Gastrocnemius medialis (tissue), 4 donors: ENCODE results near the gene GSG1L. TPM values are rescaled to one million over a fixed set of nuclear protein-coding genes. Genes with fewer than 3 reads are reported as not detected.

Experiments used
- ATAC-seq, 2 donors: fragments of 150-250 bp; one replicate each; pipeline ENCODE4 v1.9.1; 2016
- DNase-seq, 2 donors: peaks; one replicate each; pipeline ENCODE4 v3.0.0-alpha.2; 2019
- H3K27ac ChIP-seq, 4 donors: fragments of 200-600 bp; sonication (generic); 1 replicate in 1 of 4; 2 replicates in 3 of 4; pipeline ENCODE4 v1.5.1; 2016 to 2018; ENCODE audit warnings: mild to moderate bottlenecking in 2 of 4, moderate library complexity in 1 of 4
- H3K27me3 ChIP-seq, 3 donors: fragments of 200-600 bp; sonication (generic) in 2 of 3; 1 replicate in 1 of 3; 2 replicates in 2 of 3; pipeline versions ENCODE4 v1.5.1 to v1.6.0; 2016 to 2019; ENCODE audit warnings: mild to moderate bottlenecking in 1 of 3, moderate library complexity in 1 of 3
- H3K36me3 ChIP-seq, 2 donors: fragments of 200-600 bp; sonication (generic) in 1 of 2; one replicate each; pipeline ENCODE4 v1.5.1; 2017 to 2018
- H3K4me1 ChIP-seq, 2 donors: fragments of 200-600 bp; sonication (generic) in 1 of 2; one replicate each; pipeline ENCODE4 v1.5.1; 2016 to 2017; ENCODE audit warnings: mild to moderate bottlenecking in 2 of 2
- H3K4me3 ChIP-seq, 4 donors: fragments of 200-600 bp; sonication (generic) in 3 of 4; 1 replicate in 1 of 4; 2 replicates in 3 of 4; pipeline ENCODE4 v1.5.1; 2016 to 2019; ENCODE audit warnings: mild to moderate bottlenecking in 2 of 4
- H3K9me3 ChIP-seq, 3 donors: fragments of 200-600 bp; sonication (generic) in 2 of 3; 1 replicate in 1 of 3; 2 replicates in 2 of 3; pipeline ENCODE4 v1.5.1; 2016 to 2019
- CTCF ChIP-seq, 5 experiments: fragments of 450-650 bp in 3 of 5; fragments of 200-600 bp in 2 of 5; sonication (generic) in 2 of 5; IDR thresholded peaks in 4 of 5; conservative IDR thresholded peaks in 1 of 5; 1 replicate in 4 of 5; 2 replicates in 1 of 5; pipeline ENCODE4 v1.5.1; 2016 to 2019; ENCODE audit warnings: antibody characterized with exemption in 5 of 5, mild to moderate bottlenecking in 3 of 5, moderate library complexity in 3 of 5
- POLR2A ChIP-seq, 2 donors: fragments of 450-650 bp; IDR thresholded peaks; one replicate each; pipeline ENCODE4 v1.6.1; 2017; ENCODE audit warnings: antibody characterized with exemption in 2 of 2, mild to moderate bottlenecking in 2 of 2, moderate library complexity in 2 of 2
- in situ Hi-C, 4 donors: fragments of 200-750 bp; cut with MboI; loops; one replicate each; pipeline versions ENCODE4 v1.15.0 to v1.8.0; 2017; ENCODE audit warnings: low sequenced_read_pairs in 4 of 4
- intact Hi-C: fragments of 100-400 bp; cut with DNase I; formaldehyde crosslinking; loops from one replicate; pipeline ENCODE4 v1.15.1; 2023; ENCODE audit warnings: low total_unique reads
- total RNA-seq, 4 donors: library from RNA; depleted of rRNA; stranded (reverse); fragments of >200 nt; gene quantifications; one replicate each; pipeline versions ENCODE4 v1.1.0 to v1.2.3, GENCODE V29; 2016

GSG1L gene
- total RNA-seq, 4 donors from 2014 or later: not detected

DNA sequence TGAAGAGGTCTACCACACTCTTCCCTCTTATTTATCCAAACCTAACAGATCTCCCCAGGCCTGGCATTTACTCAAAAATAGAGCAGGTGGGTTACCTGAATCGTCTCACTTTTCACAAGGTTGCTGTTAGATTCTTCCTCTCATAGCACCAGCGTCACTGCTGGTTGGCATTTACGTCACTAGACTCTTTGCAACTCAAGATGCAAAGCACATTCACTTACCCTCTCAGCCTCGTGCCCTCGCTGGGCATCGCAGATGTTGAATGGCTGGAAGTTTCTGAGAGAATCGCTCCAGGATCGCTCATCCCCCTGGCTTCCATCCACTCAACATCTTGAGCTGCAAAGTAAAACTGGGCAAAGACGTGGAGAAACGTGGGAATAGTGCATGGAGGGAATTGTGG is 21.9 kb downstream of the GSG1L start:
- no peak overlapping the region for H3K4me3 ChIP-seq
- in situ Hi-C loops (no loop called here), intact Hi-C loops (loop anchor here (1.0 kb wide), 1 partner anchor 26 kb away; no protein-coding TSS in a partner anchor)
- no peak overlapping the region for H3K27ac ChIP-seq
- TF ChIP-seq CTCF (IDR thresholded peaks at IDR 0.05 in 4 of 5, conservative IDR thresholded peaks at IDR 0.05 in 1 of 5) (no peak), POLR2A (IDR thresholded peaks at IDR 0.05) (no peak)
- no peaks in the 10 kb centered on the region for H3K36me3 ChIP-seq
- no peak for DNase-seq
- H3K9me3 ChIP-seq: no peaks in the 10 kb centered on the region
- H3K4me1 ChIP-seq: peaks cover 6 to 8% of the 10 kb centered on the region in 2 donors
- no peaks in the 10 kb centered on the region for H3K27me3 ChIP-seq
- no peak for ATAC-seq

DNA sequence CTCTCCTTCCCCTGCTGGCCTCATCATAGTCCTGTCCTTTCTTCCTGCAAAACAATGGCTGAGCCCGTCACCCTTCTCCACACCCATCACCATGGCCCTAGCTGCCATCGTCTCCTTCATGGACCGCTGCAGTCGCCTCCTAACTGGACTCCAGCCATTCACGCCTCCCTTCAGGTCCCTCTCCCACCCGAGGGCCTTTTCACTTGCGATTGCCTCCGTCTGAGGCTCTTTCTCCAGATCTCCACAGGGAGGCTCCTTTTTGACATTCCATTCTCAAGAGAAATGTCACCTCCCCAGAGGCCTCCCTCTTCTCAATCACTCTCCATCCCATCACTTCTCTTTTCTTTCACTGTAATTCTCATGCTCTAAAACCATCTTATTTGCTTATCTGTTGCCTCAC is 23.5 kb downstream of the GSG1L start:
- DNase-seq (no peak), ATAC-seq (no peak)
- H3K36me3 ChIP-seq: no peaks in the 10 kb centered on the region
- in situ Hi-C loops: no loop called here
- peaks cover 6 to 8% of the 10 kb centered on the region in 2 donors for H3K4me1 ChIP-seq
- no peak overlapping the region for H3K27ac ChIP-seq
- no peaks in the 10 kb centered on the region for H3K27me3 ChIP-seq
- no peaks in the 10 kb centered on the region for H3K9me3 ChIP-seq
- intact Hi-C loops: no loop called here
- no peak overlapping the region for H3K4me3 ChIP-seq
- TF ChIP-seq CTCF (IDR thresholded peaks at IDR 0.05 in 4 of 5, conservative IDR thresholded peaks at IDR 0.05 in 1 of 5): no peak
- no peak for TF ChIP-seq POLR2A (IDR thresholded peaks at IDR 0.05)

DNA sequence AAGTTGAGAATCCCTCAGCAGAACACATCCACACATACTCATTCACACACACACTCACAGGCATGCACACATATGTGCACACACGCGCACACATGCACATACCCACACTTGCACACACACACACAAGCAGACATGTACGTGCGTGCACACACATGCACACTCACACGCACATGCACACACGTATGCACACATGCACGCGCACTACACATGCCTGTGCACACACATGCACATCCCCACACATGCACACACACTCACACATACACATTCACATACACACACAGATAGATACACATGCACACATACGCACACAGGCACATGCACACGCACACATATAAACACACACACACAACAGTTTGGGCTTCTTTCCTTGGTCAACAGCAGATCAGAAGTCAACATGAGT is 24.0 kb downstream of the GSG1L start:
- Histone ChIP-seq H3K4me3 (no peak overlapping the region), H3K9me3 (no peaks in the 10 kb centered on the region), H3K4me1 (peaks cover 6 to 8% of the 10 kb centered on the region in 2 donors), H3K36me3 (no peaks in the 10 kb centered on the region), H3K27me3 (no peaks in the 10 kb centered on the region), H3K27ac (no peak overlapping the region)
- DNase-seq (no peak), ATAC-seq (no peak)
- TF ChIP-seq POLR2A (IDR thresholded peaks at IDR 0.05): no peak
- no peak for TF ChIP-seq CTCF (IDR thresholded peaks at IDR 0.05 in 4 of 5, conservative IDR thresholded peaks at IDR 0.05 in 1 of 5)
- intact Hi-C loops: no loop called here
- in situ Hi-C loops: no loop called here

DNA sequence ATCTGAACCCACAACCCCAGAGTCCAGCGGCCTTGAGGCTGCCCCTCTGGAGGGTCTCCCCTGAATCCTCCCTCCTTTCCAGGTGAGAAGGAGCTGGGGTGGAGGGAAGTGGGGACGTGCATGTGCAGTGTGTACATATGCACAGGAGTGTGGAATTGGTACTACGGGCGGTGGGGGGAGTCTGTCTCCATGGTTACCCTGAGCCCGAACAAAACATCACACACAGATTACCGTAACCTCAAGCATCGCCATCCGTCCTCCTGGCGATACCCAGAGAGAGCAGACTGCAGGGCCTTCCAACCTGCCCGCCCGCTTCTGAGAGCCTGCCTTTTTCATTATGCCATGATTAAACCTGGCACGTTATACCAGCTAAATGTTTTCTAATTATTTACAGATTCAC is 25.1 kb downstream of the GSG1L start:
- Histone ChIP-seq H3K4me1 (peaks cover 6 to 8% of the 10 kb centered on the region in 2 donors), H3K4me3 (no peak overlapping the region), H3K27me3 (no peaks in the 10 kb centered on the region), H3K27ac (no peak overlapping the region), H3K9me3 (no peaks in the 10 kb centered on the region), H3K36me3 (no peaks in the 10 kb centered on the region)
- in situ Hi-C loops: no loop called here
- intact Hi-C loops: no loop called here
- ATAC-seq: no peak
- no peak for DNase-seq
- no peak for TF ChIP-seq CTCF (IDR thresholded peaks at IDR 0.05 in 4 of 5, conservative IDR thresholded peaks at IDR 0.05 in 1 of 5)

DNA sequence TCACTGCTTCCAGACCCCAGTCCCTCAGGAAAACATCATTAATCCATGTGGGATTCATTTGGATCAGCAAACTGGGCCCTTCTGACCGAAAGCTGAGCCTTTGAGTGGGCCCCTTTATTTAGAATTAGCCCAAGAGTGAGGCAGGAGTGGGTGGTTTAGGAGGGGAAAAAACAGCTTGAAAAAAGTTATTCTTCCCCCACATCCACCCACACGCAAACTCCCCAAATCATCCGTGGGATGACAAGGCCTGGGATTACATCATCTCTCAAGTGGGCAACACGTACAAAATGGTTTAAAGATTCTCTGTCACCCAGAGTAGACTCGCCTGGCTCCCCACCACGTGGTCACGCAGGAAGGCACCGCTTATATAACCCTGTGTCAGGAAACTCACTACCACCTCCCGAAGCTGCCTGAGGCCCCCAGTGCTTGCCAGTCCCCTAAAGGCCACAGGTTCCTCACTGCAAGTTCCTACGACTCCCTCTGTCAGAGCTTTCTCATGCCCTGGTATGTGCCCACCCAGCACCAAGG is 27.6 kb downstream of the GSG1L start:
- no peaks in the 10 kb centered on the region for H3K9me3 ChIP-seq
- H3K36me3 ChIP-seq: no peaks in the 10 kb centered on the region
- in situ Hi-C loops: no loop called here
- DNase-seq: no peak
- no peaks in the 10 kb centered on the region for H3K4me1 ChIP-seq
- TF ChIP-seq CTCF (IDR thresholded peaks at IDR 0.05 in 4 of 5, conservative IDR thresholded peaks at IDR 0.05 in 1 of 5): no peak
- no peak for TF ChIP-seq POLR2A (IDR thresholded peaks at IDR 0.05)
- intact Hi-C loops: no loop called here
- ATAC-seq: no peak
- no peak overlapping the region for H3K27ac ChIP-seq
- no peak overlapping the region for H3K4me3 ChIP-seq
- H3K27me3 ChIP-seq: no peaks in the 10 kb centered on the region
